SU-DHL-6 (cell line): ENCODE results near the gene GUCA2A.

Experiments used
- EZH2phosphoT487 ChIP-seq: fragments of 200-600 bp; sonication (generic), shearing (Covaris generic); conservative IDR thresholded peaks from 2 replicates; pipeline ENCODE4 v1.6.1; 2018; ENCODE audit warnings: mild to moderate bottlenecking, antibody characterized with exemption, low read length, moderate library complexity, mixed read lengths
- TF ChIP-seq, protein P1 (sequence below): fragments of 200-600 bp; sonication (generic); IDR thresholded peaks from one replicate; pipeline ENCODE4 v1.5.1; 2017; ENCODE audit warnings: antibody characterized with exemption, mild to moderate bottlenecking, low read length, moderate library complexity; ENCODE audit not compliant: insufficient read depth, poor library complexity, severe bottlenecking

DNA sequence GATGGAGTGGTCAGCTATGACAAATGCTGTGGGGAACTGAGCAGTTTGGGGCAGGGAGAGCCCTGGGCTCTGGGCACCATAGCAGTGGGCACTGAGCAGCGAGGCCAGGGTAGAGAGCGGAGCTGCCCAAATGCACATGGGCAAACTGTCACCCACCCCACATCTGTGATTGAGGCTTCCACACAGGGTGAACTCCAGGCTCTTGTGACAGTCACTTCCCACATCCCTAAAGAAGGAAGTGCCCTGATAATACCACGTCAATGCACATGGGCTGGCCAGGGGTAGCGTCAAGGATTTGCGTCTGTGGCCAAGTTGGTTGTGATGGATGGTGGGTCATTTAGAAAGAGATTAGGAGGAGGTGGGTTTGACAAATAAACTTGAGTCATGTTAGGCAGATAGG lies 13.9 kb downstream of the GUCA2A start:
- TF ChIP-seq, protein P1, sequence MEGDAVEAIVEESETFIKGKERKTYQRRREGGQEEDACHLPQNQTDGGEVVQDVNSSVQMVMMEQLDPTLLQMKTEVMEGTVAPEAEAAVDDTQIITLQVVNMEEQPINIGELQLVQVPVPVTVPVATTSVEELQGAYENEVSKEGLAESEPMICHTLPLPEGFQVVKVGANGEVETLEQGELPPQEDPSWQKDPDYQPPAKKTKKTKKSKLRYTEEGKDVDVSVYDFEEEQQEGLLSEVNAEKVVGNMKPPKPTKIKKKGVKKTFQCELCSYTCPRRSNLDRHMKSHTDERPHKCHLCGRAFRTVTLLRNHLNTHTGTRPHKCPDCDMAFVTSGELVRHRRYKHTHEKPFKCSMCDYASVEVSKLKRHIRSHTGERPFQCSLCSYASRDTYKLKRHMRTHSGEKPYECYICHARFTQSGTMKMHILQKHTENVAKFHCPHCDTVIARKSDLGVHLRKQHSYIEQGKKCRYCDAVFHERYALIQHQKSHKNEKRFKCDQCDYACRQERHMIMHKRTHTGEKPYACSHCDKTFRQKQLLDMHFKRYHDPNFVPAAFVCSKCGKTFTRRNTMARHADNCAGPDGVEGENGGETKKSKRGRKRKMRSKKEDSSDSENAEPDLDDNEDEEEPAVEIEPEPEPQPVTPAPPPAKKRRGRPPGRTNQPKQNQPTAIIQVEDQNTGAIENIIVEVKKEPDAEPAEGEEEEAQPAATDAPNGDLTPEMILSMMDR, result no peak
- no peak for TF ChIP-seq EZH2phosphoT487
